ENCODE measurements around the gene GALNT6.

DNA sequence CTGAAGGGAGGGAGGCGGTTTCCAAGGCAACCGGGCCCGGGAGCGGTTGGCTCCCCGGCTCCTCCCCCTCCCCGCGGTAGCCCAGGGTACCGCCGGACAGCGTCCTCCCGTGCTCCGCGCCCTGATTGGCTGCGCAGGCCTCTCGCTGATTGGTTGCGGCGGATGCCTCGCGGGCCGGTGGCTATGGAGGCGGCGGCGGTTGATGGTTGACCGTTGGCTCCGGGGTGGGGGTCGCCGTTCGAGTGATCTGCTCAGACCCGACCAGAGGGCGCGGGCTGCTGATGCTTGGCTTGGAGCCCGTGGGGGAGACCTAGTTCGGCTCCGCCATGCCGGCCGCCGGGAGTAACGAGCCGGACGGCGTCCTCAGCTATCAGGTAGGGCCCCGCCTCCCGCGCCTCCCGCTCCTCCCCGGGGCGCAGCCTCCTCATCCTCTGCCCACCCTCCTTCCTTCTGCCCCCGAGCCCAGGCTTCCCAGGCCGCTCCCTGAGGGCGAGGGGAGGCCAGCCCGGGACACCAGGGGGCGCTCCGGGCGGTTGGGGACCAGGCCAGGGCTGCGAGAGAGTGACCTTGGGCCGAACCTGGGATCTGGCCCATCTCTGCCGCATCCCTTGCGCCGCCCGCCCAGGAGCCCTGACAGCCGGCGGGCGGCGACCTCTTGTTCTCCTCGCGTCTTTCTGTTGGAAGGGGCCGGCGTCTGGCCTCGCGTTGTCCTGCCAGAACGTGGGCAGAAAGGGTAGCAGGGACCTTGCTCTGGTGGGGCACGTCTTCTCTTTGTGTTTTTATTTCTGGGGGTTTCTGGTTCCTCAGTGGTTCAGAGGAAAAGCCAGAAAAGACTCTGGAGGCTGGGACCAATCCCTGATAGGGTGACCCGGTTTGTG, 33.7 kb upstream of the GALNT6 start, which contains the start of gene SLC4A8:
- TF ChIP-seq, protein P1, sequence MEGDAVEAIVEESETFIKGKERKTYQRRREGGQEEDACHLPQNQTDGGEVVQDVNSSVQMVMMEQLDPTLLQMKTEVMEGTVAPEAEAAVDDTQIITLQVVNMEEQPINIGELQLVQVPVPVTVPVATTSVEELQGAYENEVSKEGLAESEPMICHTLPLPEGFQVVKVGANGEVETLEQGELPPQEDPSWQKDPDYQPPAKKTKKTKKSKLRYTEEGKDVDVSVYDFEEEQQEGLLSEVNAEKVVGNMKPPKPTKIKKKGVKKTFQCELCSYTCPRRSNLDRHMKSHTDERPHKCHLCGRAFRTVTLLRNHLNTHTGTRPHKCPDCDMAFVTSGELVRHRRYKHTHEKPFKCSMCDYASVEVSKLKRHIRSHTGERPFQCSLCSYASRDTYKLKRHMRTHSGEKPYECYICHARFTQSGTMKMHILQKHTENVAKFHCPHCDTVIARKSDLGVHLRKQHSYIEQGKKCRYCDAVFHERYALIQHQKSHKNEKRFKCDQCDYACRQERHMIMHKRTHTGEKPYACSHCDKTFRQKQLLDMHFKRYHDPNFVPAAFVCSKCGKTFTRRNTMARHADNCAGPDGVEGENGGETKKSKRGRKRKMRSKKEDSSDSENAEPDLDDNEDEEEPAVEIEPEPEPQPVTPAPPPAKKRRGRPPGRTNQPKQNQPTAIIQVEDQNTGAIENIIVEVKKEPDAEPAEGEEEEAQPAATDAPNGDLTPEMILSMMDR (conservative IDR thresholded peaks at IDR 0.05; ENCODE audit: low read length) = peak; percentile 72
- TF ChIP-seq EZH2phosphoT487 (IDR thresholded peaks at IDR 0.05; ENCODE audit: borderline replicate concordance) = no peak

All from Loucy (cell line).